GM12891 (cell line): ENCODE measurements around the gene VIL1.

Experiments used
- POLR2A ChIP-seq: IDR thresholded peaks from 2 replicates; pipeline ENCODE4 v1.6.1; 2011; ENCODE audit warnings: low read depth, low read length, control low read depth
- TAF1 ChIP-seq: IDR thresholded peaks from 2 replicates; pipeline ENCODE4 v1.6.1; 2011; ENCODE audit warnings: low read depth, low read length, control low read depth

- TF ChIP-seq POLR2A (no peak), TAF1 (no peak)
Measured at GRCh38 chr2:218428846-218429558, 10.1 kb downstream of the VIL1 start.
